Ovary (tissue), 3 donors: ENCODE data around the gene EFNB3.

Experiments used
- CTCF ChIP-seq, 3 donors: fragments of 450-650 bp in 2 of 3; fragments of 200-600 bp in 1 of 3; IDR thresholded peaks; one replicate each; pipeline versions ENCODE4 v1.5.1 to v1.8.0; 2016 to 2022; ENCODE audit warnings: antibody characterized with exemption in 3 of 3, mild to moderate bottlenecking in 1 of 3
- POLR2A ChIP-seq: fragments of 450-650 bp; IDR thresholded peaks from one replicate; pipeline ENCODE4 v1.6.1; 2017; ENCODE audit warnings: antibody characterized with exemption, mild to moderate bottlenecking, moderate library complexity
- donor health status: DM: no; HTN: no; CAD: no.

GRCh38 chr17:7677388-7678067 is 27.5 kb upstream of the EFNB3 start:
- no peak for TF ChIP-seq CTCF (IDR thresholded peaks at IDR 0.05)
- TF ChIP-seq POLR2A: no peak
